Measurements from ENCODE around the gene ZBTB12. TPM values are rescaled to one million over a fixed set of nuclear protein-coding genes. Genes with fewer than 3 reads are reported as not detected.
A peak's percentile ranks its signal among the peaks of the same experiment; 100 is the strongest.

Gene ZBTB12
- total and polyA plus RNA-seq, 2 of the 13 experiments (the other 11 are each of a cell fraction or from before 2014, with no cell fraction given) = 4.8 to 6.0 TPM

- TF ChIP-seq ZBTB38 (CRISPR knock-in tag; IDR thresholded peaks at IDR 0.05) (peak; percentile 56), NFIC (IDR thresholded peaks at IDR 0.05; ENCODE audit: low read length) (peak; percentile 37; the same call in 1 of the 2 replicates), GLI4 (CRISPR knock-in tag; IDR thresholded peaks at IDR 0.05; ENCODE audit: borderline replicate concordance) (peak; percentile 42; the same call in 1 of the 2 replicates), ZSCAN31 (CRISPR knock-in tag; IDR thresholded peaks at IDR 0.05; ENCODE audit: low read depth) (peak; percentile 19; the same call in 1 of the 2 replicates), PLSCR1 (CRISPR knock-in tag; IDR thresholded peaks at IDR 0.05; ENCODE audit: borderline replicate concordance) (no peak), ATF1 (CRISPR knock-in tag; IDR thresholded peaks at IDR 0.05) (peak; percentile 96), KAT7 (CRISPR knock-in tag; IDR thresholded peaks at IDR 0.05; ENCODE audit: borderline replicate concordance) (peak; percentile 92; the same call in 1 of the 2 replicates), MTERF4 (CRISPR knock-in tag; IDR thresholded peaks at IDR 0.05) (no peak), NCOA2 (CRISPR knock-in tag; IDR thresholded peaks at IDR 0.05) (peak; percentile 48; the same call in 1 of the 2 replicates), SRSF9 (IDR thresholded peaks at IDR 0.05; ENCODE audit: borderline replicate concordance, insufficient read depth, low read depth, low read length, poor library complexity, severe bottlenecking) (no peak), SSRP1 (CRISPR knock-in tag; IDR thresholded peaks at IDR 0.05) (no peak), ZFP36 (IDR thresholded peaks at IDR 0.05; ENCODE audit: borderline replicate concordance, low read depth, low read length, partially characterized antibody) (no peak), ZBTB1 (CRISPR knock-in tag; IDR thresholded peaks at IDR 0.05; ENCODE audit: borderline replicate concordance) (0 out of 2 replicates have a peak, but pooled peaks have one; percentile 34), ZNF446 (CRISPR knock-in tag; IDR thresholded peaks at IDR 0.05) (no peak), TARDBP (CRISPR knock-in tag; IDR thresholded peaks at IDR 0.05) (peak; percentile 93), DMAP1 (CRISPR knock-in tag; IDR thresholded peaks at IDR 0.05) (peak; percentile 31; the same call in 1 of the 2 replicates), ELK4 (CRISPR knock-in tag; IDR thresholded peaks at IDR 0.05; ENCODE audit: borderline replicate concordance) (no peak), IRF9 (CRISPR knock-in tag; IDR thresholded peaks at IDR 0.05; ENCODE audit: borderline replicate concordance) (peak; percentile 95), ZNF607 (CRISPR knock-in tag; IDR thresholded peaks at IDR 0.05; ENCODE audit: borderline replicate concordance) (peak; percentile 98), SNAPC5 (CRISPR knock-in tag; IDR thresholded peaks at IDR 0.05; ENCODE audit: borderline replicate concordance) (peak; percentile 86; the same call in 1 of the 2 replicates), SRSF1 (optimal IDR thresholded peaks at IDR 0.05; ENCODE audit: low read depth, low read length) (peak; percentile 99), MTF2 (CRISPR knock-in tag; IDR thresholded peaks at IDR 0.05; ENCODE audit: borderline replicate concordance) (no peak), CREB1 (IDR thresholded peaks at IDR 0.05) (peak; percentile 97), CREB1 (CRISPR knock-in tag; IDR thresholded peaks at IDR 0.05) (peak; percentile 96)
These were observed 39.3 kb downstream of the ZBTB12 start, which contains the start of gene NEU1 (continued) for GRCh38 chr6:31862344-31863235.

All from HepG2 (cell line).